Measurements from ENCODE around the gene ADM2. TPM values are rescaled to one million over a fixed set of nuclear protein-coding genes. Genes with fewer than 3 reads are reported as not detected.

Gene ADM2
- total RNA-seq, 1 experiment from 2014 or later, result 0.24 TPM

DNA sequence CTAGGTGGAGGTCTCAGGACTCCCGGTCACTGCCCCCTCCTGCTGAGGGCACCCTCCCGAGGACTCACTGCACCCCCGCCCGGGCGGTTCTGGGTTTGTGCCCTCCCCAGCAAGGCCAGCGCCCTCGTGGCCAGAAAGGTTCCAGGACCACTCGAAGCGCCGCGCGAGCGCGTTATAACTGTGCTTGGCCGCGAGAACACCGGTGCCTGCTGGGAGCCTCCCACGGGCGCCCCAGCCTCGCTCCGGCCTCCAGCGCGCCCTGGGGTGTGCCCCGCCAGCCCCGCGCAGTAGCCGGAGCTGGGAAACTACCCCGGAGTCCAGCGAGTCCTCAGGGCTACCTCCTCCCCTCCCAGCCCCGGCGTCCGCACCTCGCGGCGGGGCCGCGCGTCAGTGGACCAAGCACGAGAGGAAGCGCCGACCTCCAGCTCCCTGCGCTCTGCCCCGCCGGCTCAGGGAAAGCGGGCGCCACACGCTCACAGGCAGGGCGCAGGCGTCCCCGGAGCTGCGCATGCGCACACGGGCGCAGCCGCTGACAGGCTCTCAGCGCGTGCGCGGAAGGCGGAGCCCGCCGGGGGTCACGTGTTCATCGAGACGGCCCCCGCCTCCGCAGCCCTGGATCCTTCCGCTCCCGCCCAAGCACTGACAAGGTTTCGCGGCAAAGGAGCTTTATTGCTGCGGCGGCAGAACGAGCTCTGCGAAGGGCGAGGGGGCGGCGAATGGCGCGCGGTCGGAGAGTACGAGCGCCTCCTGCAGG is 43.9 kb downstream of the ADM2 start, which contains the start of gene SCO2:
SCO2 (minus strand) TSS at position 495 of the 754 bp plus-strand sequence. CDS start 1,187 bp downstream, outside the sequence.
- peak; percentile 92 for DNase-seq (ENCODE audit: low read depth)

DNA sequence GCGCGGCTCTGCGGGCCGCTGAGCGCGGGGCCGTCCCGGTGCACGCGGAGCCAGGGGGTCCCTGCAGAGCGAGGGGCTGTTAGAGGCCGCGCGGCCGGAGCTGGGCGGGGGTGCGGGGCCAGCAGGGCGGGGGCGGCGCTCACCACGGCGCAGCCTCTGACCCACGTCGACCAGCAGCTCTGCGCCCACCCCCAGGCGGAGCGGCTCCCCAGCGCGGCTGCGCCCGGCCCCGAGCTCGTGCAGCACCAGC is 44.4 kb downstream of the ADM2 start:
- no peak for DNase-seq (ENCODE audit: low read depth)

DNA sequence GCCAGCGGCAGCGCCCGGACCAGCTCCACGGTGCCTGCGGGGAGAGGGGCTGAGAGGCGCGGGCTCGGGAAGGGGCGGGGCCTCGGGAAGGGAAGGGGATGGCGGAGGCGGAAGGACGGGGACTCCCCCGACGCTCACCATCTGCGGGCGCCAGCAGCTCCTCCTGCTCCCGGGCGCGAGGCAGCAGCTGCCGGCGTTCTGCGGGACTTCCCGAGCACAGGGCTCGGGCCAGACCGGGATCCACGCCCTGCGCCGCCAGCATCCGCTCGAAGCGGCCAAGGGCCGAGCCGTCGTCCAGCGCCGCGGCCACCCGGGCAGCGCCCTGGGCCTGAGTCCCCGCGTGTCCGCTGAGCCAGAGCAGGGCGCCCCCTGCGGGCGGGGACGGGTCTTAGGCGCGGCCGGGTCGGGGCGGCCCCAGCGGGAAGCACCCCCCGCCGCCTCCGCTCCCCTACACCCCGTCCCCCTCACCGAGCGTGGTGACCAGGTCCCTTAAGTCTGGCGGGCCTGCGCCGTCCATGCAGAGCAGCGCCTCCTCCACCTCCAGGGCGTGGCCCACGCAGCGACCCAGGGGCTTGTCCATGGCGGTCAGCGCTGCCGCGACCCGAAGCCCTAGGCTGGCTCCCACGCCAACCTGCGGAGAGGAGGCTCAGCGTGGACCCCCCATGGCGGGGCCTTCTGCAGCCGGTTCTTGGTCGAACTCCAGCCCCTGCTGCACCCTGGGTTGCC is 44.9 kb downstream of the ADM2 start:
- peak; percentile 77 for DNase-seq (ENCODE audit: low read depth)

DNA sequence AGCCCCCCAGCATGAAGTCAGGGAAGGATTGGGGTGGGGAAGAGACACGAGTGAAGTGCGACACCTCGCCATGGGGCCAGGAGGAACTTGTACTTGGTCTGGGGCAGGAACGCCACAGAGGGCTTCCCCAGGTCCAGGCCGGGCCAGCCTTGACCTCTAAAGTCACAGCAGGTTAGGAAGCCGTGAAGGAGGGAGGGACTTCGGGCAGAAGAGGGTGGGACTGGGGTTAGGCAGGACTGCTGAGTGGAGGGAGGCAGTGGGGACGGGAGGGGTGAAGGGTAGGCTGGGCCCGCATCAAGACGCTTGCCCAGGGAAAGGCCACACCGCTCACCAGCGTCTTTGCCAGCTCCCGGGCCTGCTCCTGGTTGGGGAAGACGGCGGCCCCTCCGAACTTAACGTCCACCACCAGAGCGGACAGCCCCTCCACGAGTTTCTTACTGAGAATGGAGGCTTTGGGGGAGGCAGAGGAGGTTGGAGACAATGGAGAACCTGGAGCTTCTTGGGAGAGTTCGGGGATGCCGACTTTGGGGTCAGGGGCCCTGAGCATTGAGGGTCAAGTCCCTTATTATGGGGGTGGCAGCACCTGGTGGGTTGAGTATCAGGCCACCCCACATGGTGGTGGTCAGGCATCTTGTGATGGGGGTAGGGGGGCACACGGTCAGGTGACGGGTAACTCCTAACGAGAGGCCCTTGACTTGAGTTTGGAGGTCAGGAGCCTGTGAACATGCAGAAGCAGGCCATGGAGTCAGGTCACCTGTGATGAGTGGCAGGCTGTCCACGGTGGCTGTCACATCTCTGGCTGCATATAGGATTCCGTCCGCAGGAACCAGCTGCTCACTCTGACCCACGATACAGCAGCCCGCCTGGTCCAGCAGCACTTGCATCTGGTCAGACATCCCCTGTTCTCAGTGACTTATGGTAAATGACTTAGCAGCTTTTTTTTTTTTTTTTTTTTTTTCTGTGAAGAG is 45.8 kb downstream of the ADM2 start:
- DNase-seq (ENCODE audit: low read depth), result peak; percentile 41

DNA sequence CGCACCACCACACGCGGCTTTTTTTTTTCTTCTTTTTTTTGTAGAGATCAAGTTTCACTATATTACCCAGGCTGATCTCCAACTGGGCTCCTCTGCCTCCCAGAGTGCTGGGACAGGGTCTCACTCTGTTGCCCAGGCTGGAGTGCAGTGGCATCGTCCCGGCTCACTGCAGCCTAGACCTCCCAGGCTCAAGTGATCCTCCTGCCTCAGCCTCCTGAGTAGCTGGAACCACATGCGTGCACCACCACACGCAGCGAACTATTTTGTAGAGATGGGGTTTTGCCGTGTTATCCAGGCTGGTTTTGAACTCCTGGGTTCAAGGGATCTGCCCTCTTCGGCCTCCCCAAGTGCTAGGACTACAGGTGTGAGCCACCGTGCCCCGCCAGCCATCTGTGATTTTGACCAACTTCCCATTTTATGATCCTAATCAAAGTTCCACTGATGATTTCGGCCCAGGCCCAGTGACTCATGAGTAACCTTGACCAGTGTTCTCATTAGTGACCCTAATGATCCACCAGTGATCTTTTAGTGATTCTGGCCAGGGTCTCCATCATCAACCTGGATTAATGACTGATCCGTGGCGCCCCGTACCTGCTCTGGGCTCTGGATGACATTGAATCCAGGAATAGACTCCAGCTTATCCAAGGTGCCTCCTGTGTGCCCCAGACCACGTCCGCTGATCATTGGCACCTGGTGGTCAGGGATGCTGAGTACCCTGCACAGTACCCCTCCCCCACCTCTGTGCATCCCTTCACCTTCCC is 46.8 kb downstream of the ADM2 start:
- DNase-seq (ENCODE audit: low read depth), result no peak

DNA sequence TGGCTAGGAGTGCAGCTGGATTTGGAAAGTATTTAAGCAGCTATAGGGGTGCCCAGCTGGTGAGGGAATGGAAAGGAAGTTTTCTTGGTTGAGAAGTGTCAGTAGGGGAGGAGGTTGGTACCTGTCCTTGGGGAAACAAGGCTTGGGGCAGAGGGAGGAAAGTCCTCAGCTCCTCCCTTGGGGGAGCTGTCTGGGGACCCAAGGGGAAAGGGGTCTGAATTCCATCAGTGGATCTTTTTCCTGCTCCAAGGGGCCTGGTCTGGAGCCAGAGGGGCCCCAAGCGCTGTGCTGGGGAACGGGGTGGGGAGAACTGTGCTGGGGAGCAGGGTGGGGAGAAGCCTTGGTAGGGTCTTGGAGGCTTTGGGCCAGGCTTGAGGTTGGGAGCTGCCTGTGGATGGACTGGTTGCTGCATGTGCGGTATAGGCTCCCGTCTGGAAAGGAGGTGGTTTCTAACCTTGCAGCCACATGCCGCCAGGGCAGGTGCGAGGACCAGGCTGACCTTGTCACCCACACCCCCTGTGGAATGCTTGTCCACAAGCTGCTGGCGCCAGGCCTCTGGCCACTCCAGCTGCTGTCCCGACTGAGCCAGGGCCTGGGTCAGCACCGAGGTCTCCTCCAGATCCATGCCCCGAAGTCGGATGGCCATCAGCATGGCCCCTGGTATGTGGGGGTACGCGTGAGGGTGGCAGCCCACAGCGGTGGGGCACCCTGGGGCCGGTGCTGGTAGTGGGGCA is 47.5 kb downstream of the ADM2 start:
- no peak for DNase-seq (ENCODE audit: low read depth)

DNA sequence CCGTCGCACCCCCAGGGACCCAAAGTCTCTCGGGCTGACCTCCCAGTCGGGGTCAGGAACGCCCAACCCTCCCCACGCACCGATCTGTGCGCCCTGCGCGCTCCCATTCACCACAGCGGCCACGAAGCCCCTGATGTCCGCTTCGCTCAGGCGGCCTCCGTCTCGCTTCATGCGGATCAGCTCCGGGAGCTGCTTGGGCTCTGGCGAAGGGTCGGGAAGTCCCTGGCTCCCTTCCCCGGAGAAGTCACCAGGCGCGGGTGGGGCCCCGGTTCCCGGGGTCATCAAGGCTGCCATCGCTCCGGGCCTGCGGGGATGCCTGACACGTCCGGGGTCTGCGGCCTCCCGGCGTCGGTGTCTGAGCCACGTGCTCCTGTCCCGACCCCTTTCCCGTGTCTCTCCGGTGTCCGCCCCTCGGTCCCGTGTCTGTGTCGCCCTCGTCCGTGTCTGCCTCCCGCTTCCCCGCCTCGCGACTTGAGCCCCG is 48.1 kb downstream of the ADM2 start:
- DNase-seq (ENCODE audit: low read depth), result no peak

DNA sequence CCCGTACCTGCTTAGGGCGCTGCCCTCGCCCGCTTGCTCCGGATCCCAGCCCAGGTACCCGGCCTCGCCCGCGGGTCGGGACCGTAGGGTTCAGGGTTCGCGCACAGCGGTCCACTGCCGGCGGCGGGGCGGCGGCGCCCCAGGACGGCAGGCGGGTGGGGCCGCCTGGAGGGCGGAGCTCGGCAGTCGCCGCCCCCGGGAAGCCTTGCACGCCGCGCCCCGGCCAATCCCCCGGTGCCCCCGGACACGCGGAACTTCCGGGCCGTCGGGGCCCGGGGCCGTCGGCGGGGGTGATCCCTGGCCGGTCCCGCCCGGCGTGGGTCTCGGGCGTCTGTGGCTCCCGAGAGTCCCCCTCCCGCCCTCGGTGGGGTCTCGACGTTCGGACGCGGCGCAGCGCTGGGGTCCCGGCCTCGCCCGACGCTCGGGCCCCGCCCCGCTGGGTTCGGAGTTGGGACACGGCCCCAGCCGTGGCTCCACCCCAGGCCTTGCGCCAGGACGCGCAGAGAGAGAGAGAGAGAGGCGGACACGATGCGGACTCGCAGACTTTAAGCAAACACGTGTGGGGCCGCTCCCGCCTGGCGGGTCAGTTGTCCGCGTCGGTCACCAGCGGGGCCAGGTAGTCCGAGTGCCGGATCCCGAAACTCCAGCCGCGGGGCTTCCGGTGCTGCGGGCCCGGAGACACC is 48.7 kb downstream of the ADM2 start, which contains the start of gene TYMP:
TYMP (minus strand) TSS at position 116 of the 683 bp plus-strand sequence. CDS start 303 bp downstream, outside the sequence.
- peak; percentile 83 for DNase-seq (ENCODE audit: low read depth)

DNA sequence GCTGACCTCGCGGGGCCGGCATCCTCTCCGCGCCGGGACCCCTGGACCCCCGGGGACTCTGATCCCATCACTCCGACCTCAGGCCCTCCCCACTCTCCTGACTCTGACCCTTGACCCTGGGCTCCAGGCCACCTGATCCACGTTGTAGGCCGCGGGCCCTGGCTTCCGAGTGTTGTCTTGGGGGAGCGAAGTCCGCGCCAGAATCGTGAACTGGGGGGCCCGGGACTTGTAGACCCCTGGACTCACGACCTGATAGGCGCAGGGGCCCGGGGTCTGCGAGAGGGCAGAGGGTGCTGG is 49.2 kb downstream of the ADM2 start:
- no peak for DNase-seq (ENCODE audit: low read depth)

DNA sequence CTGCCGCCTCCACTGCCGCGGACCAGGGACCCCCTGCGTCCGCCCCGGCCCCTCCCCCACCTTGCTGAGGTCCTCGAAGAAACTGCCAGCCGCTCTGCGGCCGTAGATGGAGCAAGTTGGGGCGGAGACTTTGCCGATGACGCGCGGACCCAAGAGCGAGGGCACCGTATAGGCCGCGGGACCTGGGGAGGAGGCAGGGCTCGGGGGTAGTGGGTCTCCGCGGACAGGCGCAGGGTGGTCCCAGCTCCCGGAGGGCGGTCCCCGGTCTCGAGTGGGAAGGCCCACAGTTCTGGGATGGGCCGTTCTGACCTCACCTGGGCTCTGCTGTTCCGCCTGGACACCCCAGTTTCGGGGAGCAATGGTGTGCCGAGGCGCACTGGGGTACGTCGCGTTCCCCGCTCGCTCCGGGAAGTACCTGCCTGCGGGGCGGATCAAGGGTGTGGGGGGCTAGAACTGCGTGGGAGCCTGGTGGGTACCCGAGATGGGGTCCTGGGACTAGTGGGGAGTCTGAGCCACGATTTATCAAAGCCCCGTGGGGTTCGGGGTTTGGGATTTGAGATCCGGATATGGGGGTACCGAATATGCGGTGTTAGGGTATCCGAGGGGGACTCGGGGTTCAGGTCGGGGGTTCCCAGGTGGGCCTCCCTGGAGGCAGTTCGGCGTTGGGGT is 49.7 kb downstream of the ADM2 start:
- peak; percentile 78 for DNase-seq (ENCODE audit: low read depth)

DNA sequence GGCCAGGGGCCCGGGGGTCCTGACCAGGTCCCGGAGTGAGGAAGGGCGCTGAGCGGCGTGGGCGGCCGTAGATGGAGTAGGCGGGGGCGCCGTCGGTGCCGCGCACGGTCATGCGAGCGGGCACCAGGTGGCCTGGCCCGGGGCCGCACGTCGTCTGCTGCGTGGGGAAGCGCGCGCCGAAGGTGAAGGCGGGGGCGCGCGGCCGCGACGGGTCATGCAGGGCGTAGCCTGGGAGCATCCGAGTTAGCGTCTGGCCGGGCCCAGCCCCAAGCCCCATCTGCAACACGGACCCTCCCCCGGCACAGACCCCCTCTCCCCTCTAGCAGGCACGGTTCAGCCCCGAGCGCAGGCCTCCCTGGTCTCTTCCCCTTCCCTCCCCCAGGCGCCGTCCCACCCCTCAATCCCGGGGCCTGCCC is 50.2 kb downstream of the ADM2 start:
- DNase-seq (ENCODE audit: low read depth), result peak; percentile 44

DNA sequence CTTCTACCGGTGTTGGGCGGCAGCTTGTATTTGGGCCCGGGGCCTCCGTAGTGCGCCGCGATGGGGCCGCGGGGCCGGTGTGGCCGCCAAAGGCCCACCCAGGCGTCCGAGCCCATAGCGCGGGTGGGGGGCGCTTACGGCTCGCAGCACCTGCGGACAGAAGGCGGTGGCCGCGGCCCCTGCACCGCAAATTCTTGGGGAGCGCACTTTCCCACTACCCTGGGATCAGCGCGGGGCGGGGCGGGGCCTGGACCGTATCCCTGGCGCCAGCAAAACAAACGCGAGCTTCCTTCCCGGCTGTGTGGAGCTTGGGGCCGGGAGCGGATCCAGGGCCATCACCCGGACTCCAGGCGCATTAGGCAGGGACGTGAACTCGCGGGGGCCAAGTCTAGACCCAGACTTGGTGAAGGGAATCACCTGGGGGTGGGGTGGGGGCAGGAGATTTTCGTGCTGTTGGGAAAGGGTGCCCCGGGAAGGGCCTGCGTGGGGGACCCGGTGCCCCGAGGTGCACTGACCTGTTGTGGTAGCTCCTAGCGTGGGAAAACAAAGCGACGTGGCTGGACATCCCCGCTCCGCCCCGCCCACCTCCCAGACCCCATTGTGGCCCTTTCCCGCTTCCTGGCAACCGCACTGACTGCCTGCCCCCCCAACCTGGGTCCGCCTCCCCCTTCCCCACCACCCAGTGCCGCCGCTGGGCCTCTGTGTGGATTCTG is 50.8 kb downstream of the ADM2 start:
- DNase-seq (ENCODE audit: low read depth), result peak; percentile 72

DNA sequence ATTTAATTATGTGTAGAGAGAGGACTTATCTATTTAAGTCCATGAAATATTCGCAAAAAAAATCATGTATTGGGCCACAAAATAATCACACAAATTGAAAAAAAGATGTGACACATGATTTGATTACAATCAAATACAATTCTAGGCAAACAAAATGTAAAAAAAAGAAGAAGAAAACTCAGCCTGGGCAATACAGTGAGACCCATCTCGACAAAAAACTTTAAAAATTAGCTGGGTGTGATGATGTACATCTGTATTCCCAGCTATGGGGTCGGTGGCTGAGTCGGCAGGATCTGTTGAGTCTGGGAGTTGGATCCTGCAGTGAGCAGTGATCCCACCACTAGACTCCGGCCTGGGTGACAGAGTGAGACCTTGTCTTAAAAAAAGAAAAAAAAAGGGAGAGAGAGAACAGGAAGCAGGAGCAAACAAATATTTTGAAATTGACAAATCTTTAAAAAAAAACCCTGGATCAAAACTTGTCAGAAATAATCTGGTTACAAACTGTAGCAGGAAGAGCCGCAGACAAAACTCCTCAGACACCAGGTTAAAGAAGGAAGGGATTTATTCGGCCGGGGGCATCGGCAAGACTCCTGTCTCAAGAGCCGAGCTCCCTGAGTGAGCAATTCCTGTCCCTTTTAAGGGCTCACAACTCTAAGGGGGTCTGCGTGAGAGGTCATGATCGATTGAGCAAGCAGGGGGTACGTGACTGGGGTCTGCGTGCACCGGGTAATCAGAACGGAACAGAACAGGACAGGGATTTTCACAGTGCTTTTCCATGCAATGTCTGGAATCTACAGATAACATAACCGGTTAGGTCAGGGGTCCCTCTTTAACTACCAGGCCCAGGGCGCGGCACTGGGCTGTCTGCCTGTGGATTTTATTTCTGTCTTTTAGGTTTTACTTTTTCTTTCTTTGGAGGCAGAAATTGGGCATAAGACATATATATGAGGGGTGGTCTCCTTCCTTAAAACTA is 51.8 kb downstream of the ADM2 start:
- DNase-seq (ENCODE audit: low read depth), result no peak

DNA sequence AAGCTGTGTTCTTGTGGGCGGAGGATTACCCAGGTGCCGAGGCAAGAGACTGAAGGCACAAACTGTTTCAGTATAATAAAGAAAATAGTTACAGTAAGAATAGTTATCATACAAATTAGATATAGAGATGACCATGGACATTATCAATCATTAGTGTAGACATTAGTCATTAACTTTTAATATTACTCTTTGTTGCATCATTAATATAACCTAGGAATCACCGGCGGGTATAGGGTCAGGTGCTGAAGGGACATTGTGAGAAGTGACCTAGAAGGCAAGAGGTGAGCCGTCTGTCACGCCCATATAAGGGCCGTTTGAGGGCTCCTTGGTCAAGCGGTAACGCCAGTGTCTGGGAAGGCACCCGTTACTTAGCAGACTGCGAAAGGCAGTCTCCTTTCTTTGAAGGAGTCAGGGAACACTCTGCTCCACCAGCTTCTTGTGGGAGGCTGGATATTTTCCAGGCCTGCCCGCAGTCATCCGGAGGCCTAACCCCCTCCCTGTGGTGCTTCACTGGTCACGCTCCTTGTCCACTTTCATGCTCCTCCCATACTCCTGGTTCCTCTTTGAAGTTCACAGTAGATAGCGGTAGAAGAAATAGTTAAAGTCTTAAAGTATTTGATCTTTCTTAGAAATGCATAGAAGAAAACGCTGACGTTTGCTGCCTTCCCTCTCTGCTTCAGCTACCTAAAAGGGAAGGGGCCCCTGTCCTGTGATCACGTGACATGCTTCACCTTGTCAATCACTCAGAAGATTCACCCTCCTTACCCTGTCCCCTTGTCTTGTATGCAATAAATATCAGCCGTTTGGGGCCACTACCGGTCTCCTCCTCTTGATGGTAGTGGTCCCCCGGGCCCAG is 52.7 kb downstream of the ADM2 start:
- DNase-seq (ENCODE audit: low read depth), result peak; percentile 83

DNA sequence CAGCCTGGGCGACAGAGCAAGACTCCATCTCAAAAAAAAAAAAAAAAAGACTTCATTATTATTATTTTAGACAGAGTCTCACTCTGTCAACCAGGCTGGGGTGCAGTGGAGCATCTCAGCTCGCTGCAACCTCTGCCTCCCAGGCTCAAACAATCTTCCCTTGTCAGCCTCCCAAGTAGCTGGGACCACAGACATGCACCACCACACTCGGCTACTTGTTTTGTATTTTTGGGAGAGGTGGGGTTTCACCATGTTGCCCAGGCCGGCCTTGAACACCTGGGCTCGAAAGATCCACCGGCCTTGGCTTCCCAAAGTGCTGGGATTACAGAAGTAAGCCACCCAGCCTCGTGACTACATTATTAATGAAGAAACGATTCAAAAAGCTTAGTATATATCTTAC is 53.8 kb downstream of the ADM2 start:
- DNase-seq (ENCODE audit: low read depth), result no peak

Measured in RPMI7951 (cell line).